ENCODE data around the gene CYP24A1. TPM values are rescaled to one million over a fixed set of nuclear protein-coding genes. Genes with fewer than 3 reads are reported as not detected.

The CYP24A1 gene
- total RNA-seq, 1 experiment from 2014 or later, result 0.28 TPM

- H3K36me3 Mint-ChIP-seq (ENCODE audit: insufficient read depth, unreplicated experiment), result no peaks in the 10 kb centered on the region
- H3K4me1 Mint-ChIP-seq (ENCODE audit: insufficient read depth, unreplicated experiment), result peaks cover 10% of the 10 kb centered on the region
- intact Hi-C loops (cut with micrococcal nuclease), result no loop called here
- H3K27ac Mint-ChIP-seq (ENCODE audit: low read depth, unreplicated experiment), result no peak overlapping the region
- ChIA-PET CTCF (interaction anchor here (1.1 to 26.8 kb wide), 5 partner anchors 9 to 477 kb away, joined by 4 to 1436 read pairs (median 8); no protein-coding TSS in a partner anchor), POLR2A (interaction anchor here (0.6 kb wide), 1 partner anchor 1879 kb away, joined by 4 read pairs; no protein-coding TSS in a partner anchor)
- no peak for TF ChIP-seq CTCF (IDR thresholded peaks at IDR 0.05; ENCODE audit: unreplicated experiment)
- H3K27me3 Mint-ChIP-seq (ENCODE audit: insufficient read depth, unreplicated experiment), result no peaks in the 10 kb centered on the region
- no peak for DNase-seq (ENCODE audit: unreplicated experiment)
- BruUV-seq (replicated peaks), result no TSS peak
- H3K9me3 Mint-ChIP-seq (ENCODE audit: unreplicated experiment), result no peaks in the 10 kb centered on the region
- H3K4me3 Mint-ChIP-seq (ENCODE audit: unreplicated experiment), result no peak overlapping the region
Measured at GRCh38 chr20:54204481-54204880, 30.7 kb upstream of the CYP24A1 start.

GRCh38 chr20:54204063-54204462 lies 30.3 kb upstream of the CYP24A1 start:
- CTCF ChIA-PET, result interaction anchor here (0.6 to 26.8 kb wide), 7 partner anchors 9 to 477 kb away, joined by 3 to 1436 read pairs (median 5); no protein-coding TSS in a partner anchor
- no peak overlapping the region for H3K27ac Mint-ChIP-seq (ENCODE audit: low read depth, unreplicated experiment)
- no peak overlapping the region for H3K4me3 Mint-ChIP-seq (ENCODE audit: unreplicated experiment)
- intact Hi-C loops (cut with micrococcal nuclease), result no loop called here
- POLR2A ChIA-PET, result interaction anchor here (0.6 kb wide), 1 partner anchor 1879 kb away, joined by 4 read pairs; no protein-coding TSS in a partner anchor
- peaks cover 11% of the 10 kb centered on the region for H3K4me1 Mint-ChIP-seq (ENCODE audit: insufficient read depth, unreplicated experiment)
- H3K36me3 Mint-ChIP-seq (ENCODE audit: insufficient read depth, unreplicated experiment), result no peaks in the 10 kb centered on the region
- DNase-seq (ENCODE audit: unreplicated experiment), result no peak
- no TSS peak for BruUV-seq (replicated peaks)
- no peaks in the 10 kb centered on the region for H3K27me3 Mint-ChIP-seq (ENCODE audit: insufficient read depth, unreplicated experiment)
- no peak for TF ChIP-seq CTCF (IDR thresholded peaks at IDR 0.05; ENCODE audit: unreplicated experiment)
- H3K9me3 Mint-ChIP-seq (ENCODE audit: unreplicated experiment), result no peaks in the 10 kb centered on the region

GRCh38 chr20:54203281-54203680 lies 29.5 kb upstream of the CYP24A1 start:
- BruUV-seq (replicated peaks), result no TSS peak
- H3K27me3 Mint-ChIP-seq (ENCODE audit: insufficient read depth, unreplicated experiment), result no peaks in the 10 kb centered on the region
- peaks cover 7% of the 10 kb centered on the region for H3K4me1 Mint-ChIP-seq (ENCODE audit: insufficient read depth, unreplicated experiment)
- intact Hi-C loops (cut with micrococcal nuclease), result no loop called here
- no peak overlapping the region for H3K4me3 Mint-ChIP-seq (ENCODE audit: unreplicated experiment)
- H3K36me3 Mint-ChIP-seq (ENCODE audit: insufficient read depth, unreplicated experiment), result no peaks in the 10 kb centered on the region
- no peak for TF ChIP-seq CTCF (IDR thresholded peaks at IDR 0.05; ENCODE audit: unreplicated experiment)
- DNase-seq (ENCODE audit: unreplicated experiment), result no peak
- CTCF ChIA-PET, result interaction anchor here (0.6 to 26.8 kb wide), 5 partner anchors 103 to 478 kb away, joined by 3 to 1436 read pairs (median 3); no protein-coding TSS in a partner anchor
- POLR2A ChIA-PET, result no interaction called here
- no peak overlapping the region for H3K27ac Mint-ChIP-seq (ENCODE audit: low read depth, unreplicated experiment)
- no peaks in the 10 kb centered on the region for H3K9me3 Mint-ChIP-seq (ENCODE audit: unreplicated experiment)

GRCh38 chr20:54201268-54201846 lies 27.6 kb upstream of the CYP24A1 start:
- Mint-ChIP-seq H3K27me3 (ENCODE audit: insufficient read depth, unreplicated experiment) (no peaks in the 10 kb centered on the region), H3K4me3 (ENCODE audit: unreplicated experiment) (no peak overlapping the region), H3K36me3 (ENCODE audit: insufficient read depth, unreplicated experiment) (no peaks in the 10 kb centered on the region), H3K27ac (ENCODE audit: low read depth, unreplicated experiment) (peak overlapping the region; percentile 33), H3K9me3 (ENCODE audit: unreplicated experiment) (no peaks in the 10 kb centered on the region), H3K4me1 (ENCODE audit: insufficient read depth, unreplicated experiment) (peaks cover 16% of the 10 kb centered on the region)
- no peak for DNase-seq (ENCODE audit: unreplicated experiment)
- ChIA-PET CTCF (interaction anchor here (0.6 to 26.8 kb wide), 23 partner anchors 9 to 1717 kb away, joined by 3 to 1436 read pairs (median 6); partner anchors contain the start of gene PFDN4), POLR2A (interaction anchor here (0.6 to 5.1 kb wide), 5 partner anchors 7 to 373 kb away, joined by 3 to 76 read pairs (median 12); partner anchors contain the start of gene PFDN4)
- no TSS peak for BruUV-seq (replicated peaks)
- TF ChIP-seq CTCF (IDR thresholded peaks at IDR 0.05; ENCODE audit: unreplicated experiment), result no peak
- intact Hi-C loops (cut with micrococcal nuclease), result no loop called here
